Measurements from ENCODE around the gene SPACA7.

Gene SPACA7, protein sequence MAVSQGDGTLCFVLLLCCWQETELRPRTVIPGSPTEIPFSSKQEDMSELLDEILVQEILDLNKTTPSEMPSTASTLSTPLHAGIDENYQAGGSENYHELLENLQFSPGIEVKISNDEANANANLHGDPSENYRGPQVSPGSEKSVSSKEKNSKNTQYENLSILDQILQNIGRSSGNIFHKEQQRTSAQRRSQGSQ

GRCh38 chr13:112376050-112376681 lies at the start of gene SPACA7:
SPACA7 (plus strand) TSS chr13:112376355; CDS start chr13:112376386, 31 bp downstream.
- no peak for TF ChIP-seq CTCF (IDR thresholded peaks at IDR 0.05; ENCODE audit: insufficient read depth, low read length, poor library complexity, severe bottlenecking)
- TF ChIP-seq EZH2phosphoT487 (conservative IDR thresholded peaks at IDR 0.05; ENCODE audit: low read length): no peak
- H3K4me2 ChIP-seq (ENCODE audit: low read depth, low read length, poor library complexity, severe bottlenecking): no peak within 1 kb of the TSS
- no peaks in the 10 kb centered on the region for H3K9me2 ChIP-seq (replicated peaks; ENCODE audit: insufficient read depth, low read length)
- H3K27me3 ChIP-seq (ENCODE audit: low read length): no peaks in the 10 kb centered on the region
- no peak within 1 kb of the TSS for H3K9ac ChIP-seq (ENCODE audit: low read length)
- H3F3A ChIP-seq (ENCODE audit: insufficient read depth): no peaks in the 10 kb centered on the region
- H3K4me3 ChIP-seq (ENCODE audit: insufficient read depth, low read length, poor library complexity, severe bottlenecking): no peak within 1 kb of the TSS
- no peaks in the 10 kb centered on the region for H3K36me3 ChIP-seq (ENCODE audit: low read length)
- H3K9me3 ChIP-seq (ENCODE audit: insufficient read depth, low read length): no peaks in the 10 kb centered on the region
- no peak within 1 kb of the TSS for H3K27ac ChIP-seq (ENCODE audit: low read depth, low read length)
- H4K20me1 ChIP-seq (ENCODE audit: low read depth, low read length): no peaks in the 10 kb centered on the region
- no peaks in the 10 kb centered on the region for H3K79me2 ChIP-seq (ENCODE audit: insufficient read depth, low read length)
- H2AFZ ChIP-seq (ENCODE audit: low read depth, low read length, severe bottlenecking): no peak within 1 kb of the TSS

DNA sequence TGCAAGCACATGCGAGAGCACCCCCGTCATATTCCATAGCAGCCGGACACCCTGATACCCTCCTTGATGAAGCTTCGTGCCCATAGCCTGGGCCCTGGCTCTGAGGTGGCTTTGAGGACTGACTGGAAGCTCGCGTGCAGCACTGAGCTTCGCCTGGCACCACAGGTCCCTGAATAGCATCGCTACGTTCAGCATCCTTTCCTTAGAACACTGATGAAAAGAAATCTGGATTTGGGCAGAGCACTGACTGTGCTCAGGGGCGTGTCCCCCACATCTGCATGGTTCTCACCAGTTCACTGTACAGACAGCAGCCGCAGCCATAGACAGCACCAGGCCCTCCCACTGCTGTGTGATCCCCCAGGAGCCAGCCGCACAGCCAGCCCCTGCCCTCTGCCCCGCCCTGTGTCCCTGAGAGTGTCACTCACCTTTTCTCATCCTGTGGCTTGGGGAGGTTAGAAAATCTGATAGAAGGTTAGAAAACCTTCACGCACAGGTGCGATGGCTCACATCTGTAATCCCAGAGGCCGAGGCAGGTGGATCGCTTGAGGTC lies 49.3 kb upstream of the SPACA7 start:
- Histone ChIP-seq H3K79me2 (ENCODE audit: insufficient read depth, low read length) (no peaks in the 10 kb centered on the region), H3K9me3 (ENCODE audit: insufficient read depth, low read length) (no peaks in the 10 kb centered on the region), H4K20me1 (ENCODE audit: low read depth, low read length) (no peaks in the 10 kb centered on the region), H3K27me3 (ENCODE audit: low read length) (no peaks in the 10 kb centered on the region), H3K9me2 (replicated peaks; ENCODE audit: insufficient read depth, low read length) (no peaks in the 10 kb centered on the region), H3K4me2 (ENCODE audit: low read depth, low read length, poor library complexity, severe bottlenecking) (no peak overlapping the region), H3F3A (ENCODE audit: insufficient read depth) (no peaks in the 10 kb centered on the region), H3K4me3 (ENCODE audit: insufficient read depth, low read length, poor library complexity, severe bottlenecking) (no peak overlapping the region), H2AFZ (ENCODE audit: low read depth, low read length, severe bottlenecking) (no peak overlapping the region), H3K27ac (ENCODE audit: low read depth, low read length) (no peak overlapping the region), H3K9ac (ENCODE audit: low read length) (no peak overlapping the region), H3K36me3 (ENCODE audit: low read length) (no peaks in the 10 kb centered on the region)
- TF ChIP-seq CTCF (IDR thresholded peaks at IDR 0.05; ENCODE audit: insufficient read depth, low read length, poor library complexity, severe bottlenecking) (no peak), EZH2phosphoT487 (conservative IDR thresholded peaks at IDR 0.05; ENCODE audit: low read length) (no peak)

- no peaks in the 10 kb centered on the region for H3K9me3 ChIP-seq (ENCODE audit: insufficient read depth, low read length)
- no peaks in the 10 kb centered on the region for H3K79me2 ChIP-seq (ENCODE audit: insufficient read depth, low read length)
- no peaks in the 10 kb centered on the region for H3K27me3 ChIP-seq (ENCODE audit: low read length)
- H3K9ac ChIP-seq (ENCODE audit: low read length): no peak overlapping the region
- TF ChIP-seq EZH2phosphoT487 (conservative IDR thresholded peaks at IDR 0.05; ENCODE audit: low read length): no peak
- TF ChIP-seq CTCF (IDR thresholded peaks at IDR 0.05; ENCODE audit: insufficient read depth, low read length, poor library complexity, severe bottlenecking): no peak
- no peak overlapping the region for H2AFZ ChIP-seq (ENCODE audit: low read depth, low read length, severe bottlenecking)
- H4K20me1 ChIP-seq (ENCODE audit: low read depth, low read length): no peaks in the 10 kb centered on the region
- H3K27ac ChIP-seq (ENCODE audit: low read depth, low read length): no peak overlapping the region
- no peak overlapping the region for H3K4me3 ChIP-seq (ENCODE audit: insufficient read depth, low read length, poor library complexity, severe bottlenecking)
- no peaks in the 10 kb centered on the region for H3K9me2 ChIP-seq (replicated peaks; ENCODE audit: insufficient read depth, low read length)
- H3K4me2 ChIP-seq (ENCODE audit: low read depth, low read length, poor library complexity, severe bottlenecking): no peak overlapping the region
- H3F3A ChIP-seq (ENCODE audit: insufficient read depth): no peaks in the 10 kb centered on the region
- no peaks in the 10 kb centered on the region for H3K36me3 ChIP-seq (ENCODE audit: low read length)
These were observed 47.2 kb upstream of the SPACA7 start for GRCh38 chr13:112328936-112329335.

Measured in SU-DHL-6 (cell line).